Heart left ventricle (tissue), 16 donors: ENCODE measurements around the gene SUSD5. TPM values are rescaled to one million over a fixed set of nuclear protein-coding genes. Genes with fewer than 3 reads are reported as not detected.
"Not testable (repeated sequence)": the region's sequence is repeated elsewhere in the genome, so short reads cannot be mapped to it uniquely, and the experiment has no call there.

Source experiments
- ATAC-seq, 4 donors: fragments of 200-7000 bp; cut with Tn5 transposase; one replicate each; pipeline ENCODE4 v1.9.1; 2020 to 2022; ENCODE audit warnings: moderate library complexity in 4 of 4, mild to moderate bottlenecking in 3 of 4, moderate number of reproducible peaks in 1 of 4
- DNase-seq, 5 donors: peaks; one replicate each; pipeline ENCODE4 v3.0.0-alpha.2; 2020
- H3K27ac ChIP-seq, 12 donors: fragments of 200-600 bp; sonication (generic) in 4 of 12; one replicate each; pipeline versions ENCODE4 v1.5.0 to v1.8.0; 2016 to 2022; ENCODE audit warnings: mild to moderate bottlenecking in 2 of 12
- H3K27me3 ChIP-seq, 9 donors: fragments of 200-600 bp; sonication (generic) in 2 of 9; one replicate each; pipeline versions ENCODE4 v1.5.1 to v1.8.0; 2016 to 2022; ENCODE audit warnings: mild to moderate bottlenecking in 3 of 9
- H3K36me3 ChIP-seq, 9 donors: fragments of 200-600 bp; sonication (generic) in 2 of 9; one replicate each; pipeline versions ENCODE4 v1.5.0 to v1.8.0; 2018 to 2022; ENCODE audit warnings: mild to moderate bottlenecking in 2 of 9
- H3K4me1 ChIP-seq, 12 donors: fragments of 200-600 bp; sonication (generic) in 4 of 12; one replicate each; pipeline versions ENCODE4 v1.5.0 to v1.8.0; 2016 to 2022; ENCODE audit warnings: mild to moderate bottlenecking in 3 of 12
- H3K4me3 ChIP-seq, 12 donors: fragments of 200-600 bp; sonication (generic) in 4 of 12; one replicate each; pipeline versions ENCODE4 v1.5.0 to v1.8.0; 2017 to 2022; ENCODE audit warnings: mild to moderate bottlenecking in 9 of 12, moderate library complexity in 4 of 12
- H3K9me3 ChIP-seq, 12 donors: fragments of 200-600 bp; sonication (generic) in 4 of 12; one replicate each; pipeline versions ENCODE4 v1.5.0 to v1.8.0; 2016 to 2022; ENCODE audit warnings: mild to moderate bottlenecking in 1 of 12
- CTCF ChIP-seq, 12 donors: fragments of 200-600 bp; sonication (generic) in 4 of 12; IDR thresholded peaks; one replicate each; pipeline versions ENCODE4 v1.5.0 to v1.8.0; 2018 to 2022; ENCODE audit warnings: antibody characterized with exemption in 12 of 12, mild to moderate bottlenecking in 5 of 12
- POLR2A ChIP-seq, 2 donors: fragments of 450-650 bp; IDR thresholded peaks; one replicate each; pipeline ENCODE4 v1.6.1; 2017; ENCODE audit warnings: antibody characterized with exemption in 2 of 2, mild to moderate bottlenecking in 2 of 2, moderate library complexity in 2 of 2
- WGBS, 4 donors: extraction: QIAGEN DNeasy Blood & Tissue Kit in 2 of 4; methylation state at CpG; one replicate each; pipeline versions ENCODE4 v1.1.5 to v1.1.7; 2013 to 2018; 5-methylcytosine and 5-hydroxymethylcytosine counted together
- intact Hi-C, 10 donors: fragments of 100-400 bp; cut with DNase I; formaldehyde crosslinking; loops; one replicate each; pipeline versions ENCODE4 v1.11.1 to v1.14.2; 2022
- polyA plus RNA-seq, 2 donors: library from polyadenylated mRNA; stranded (reverse); fragments of 200-250 nt; gene quantifications; one replicate each; pipeline ENCODE4 v1.2.3, GENCODE V29; 2013
- total RNA-seq, 9 donors: library from RNA; depleted of rRNA in 2 of 9; stranded (reverse); fragments of >200 nt in 2 of 9; fragmentation: NEBNext Ultra II Directional in 3 of 9; extraction: Animal tissue kit (Norgen Biotek cat#: 25700) in 3 of 9; gene quantifications; one replicate each; pipeline versions ENCODE4 v1.1.0 to v1.2.4, GENCODE V29; 2016 to 2023
- donor health status: ischemic (EF 13 %, LVEDD 7.1; RV severe dilation, severe dysfunction).
- donor health status: healthy with polysubstance abuse.
- donor health status: DM: no; HTN: yes; CAD: no.
- donor health status: DM: no; HTN: no; CAD: no.
- donor health status: ischemic (EF 25% LVEDD 6.9; RV normal size, moderate dysfunction).
- donor health status: ischemic (EF 25% LVEDD 5.7; RV mildly dilated, moderate dysfunction).
- donor health status: healthy.
- donor health status: DM: yes; HTN: yes; CAD: no.
- donor health status: ischemic (EF 35%, LVEDD 5.7; RV mildly dilated, moderate dysfunction).
- donor health status: nonischemic (EF 11% LVEDD 7.7; RV severe dilation, severe dysfunction).
- donor health status: DM: yes; HTN: yes; CAD: no.
- donor health status: PGD.
- donor health status: ischemic (EF 29% LVEDD 5.4; RV normal size, mild dysfunction).
- donor health status: nonischemic (EF 23%, LVEDD 6.1; RV moderate dilation, normal function).

SUSD5 gene
- total and polyA plus RNA-seq, 11 donors = 0.49 to 20.3 (median 1.1) TPM

DNA sequence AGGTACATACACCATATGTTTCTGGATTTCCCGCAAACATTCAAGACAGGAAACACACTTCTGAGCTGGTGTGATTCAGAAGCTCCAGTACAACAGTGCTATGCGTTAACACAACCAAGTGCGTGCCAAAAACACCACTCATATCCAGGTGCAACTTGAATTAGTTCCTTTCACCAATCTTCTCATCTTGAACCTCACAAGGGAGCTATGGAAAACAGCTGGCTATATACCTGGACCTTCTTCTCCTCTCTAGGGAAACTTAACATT, 31.3 kb downstream of the SUSD5 start:
- no peaks in the 10 kb centered on the region for H3K4me1 ChIP-seq
- peaks cover 0 to 10% (median under 1%) of the 10 kb centered on the region in 12 donors for H3K9me3 ChIP-seq
- ATAC-seq (no peak), DNase-seq (no peak)
- H3K36me3 ChIP-seq = no peaks in the 10 kb centered on the region
- no peaks in the 10 kb centered on the region for H3K27me3 ChIP-seq
- no peak for TF ChIP-seq POLR2A (IDR thresholded peaks at IDR 0.05)
- TF ChIP-seq CTCF (IDR thresholded peaks at IDR 0.05) = no peak
- H3K4me3 ChIP-seq = no peak overlapping the region
- WGBS, 4 donors = 79 to 93% (median 84%) methylated on average over 3 of the region's 3 CpGs
- intact Hi-C loops = no loop called here
- no peak overlapping the region for H3K27ac ChIP-seq

DNA sequence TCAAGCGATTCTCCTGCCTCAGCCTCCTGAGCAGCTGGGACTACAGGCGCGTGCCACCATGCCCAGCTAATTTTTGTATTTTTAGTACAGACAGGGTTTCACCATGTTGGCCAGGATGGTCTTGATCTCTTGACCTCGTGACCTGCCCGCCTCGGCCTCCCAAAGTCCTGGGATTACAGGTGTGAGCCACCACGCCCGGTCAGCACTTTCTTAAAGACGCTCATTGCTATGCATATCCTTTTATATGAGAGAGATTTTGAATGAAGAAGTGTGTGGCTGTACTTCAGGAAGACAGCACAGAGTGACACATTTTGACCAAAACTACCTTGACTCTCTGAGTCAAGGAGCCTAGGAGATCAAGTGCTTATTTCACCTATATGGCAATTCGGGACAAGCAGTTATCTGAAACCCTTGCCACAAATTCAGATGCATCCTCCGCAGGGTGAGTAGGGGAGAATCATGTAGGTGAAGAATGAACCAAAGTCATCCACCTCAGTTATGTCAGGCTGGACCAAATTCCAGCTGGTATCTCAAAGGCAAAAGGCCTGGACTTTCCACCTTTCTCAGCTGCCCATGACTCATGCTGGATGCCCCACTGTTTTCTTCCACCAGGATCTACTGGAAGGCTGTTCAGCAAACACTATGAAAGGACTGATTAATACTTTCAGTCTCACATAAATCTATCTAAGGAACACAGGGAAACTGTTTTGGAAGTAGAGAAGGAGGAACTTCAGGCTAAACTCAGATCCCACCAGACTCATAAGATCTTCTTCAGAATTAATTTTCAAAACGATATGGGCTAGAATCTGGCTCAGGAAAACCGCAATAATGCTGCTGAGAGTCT, 31.9 kb downstream of the SUSD5 start:
- no peak overlapping the region for H3K4me3 ChIP-seq
- H3K36me3 ChIP-seq = no peaks in the 10 kb centered on the region
- no peak overlapping the region for H3K27ac ChIP-seq
- intact Hi-C loops = no loop called here
- DNase-seq = no peak
- no peaks in the 10 kb centered on the region for H3K27me3 ChIP-seq
- ATAC-seq = no peak
- TF ChIP-seq CTCF (IDR thresholded peaks at IDR 0.05) (no peak), POLR2A (IDR thresholded peaks at IDR 0.05) (no peak)
- H3K4me1 ChIP-seq = no peaks in the 10 kb centered on the region
- WGBS, 4 donors = 92 to 97% (median 93%) methylated on average over 13 of the region's 13 CpGs
- peaks cover 0 to 15% (median 2%) of the 10 kb centered on the region in 12 donors for H3K9me3 ChIP-seq

- 84 to 87% (median 85%) methylated on average over 2 of the region's 2 CpGs for WGBS, 4 donors
- no peak overlapping the region for H3K27ac ChIP-seq
- ATAC-seq (no peak), DNase-seq (no peak)
- intact Hi-C loops = no loop called here
- H3K36me3 ChIP-seq = no peaks in the 10 kb centered on the region
- H3K4me1 ChIP-seq = no peaks in the 10 kb centered on the region
- TF ChIP-seq CTCF (IDR thresholded peaks at IDR 0.05) = no peak
- no peak for TF ChIP-seq POLR2A (IDR thresholded peaks at IDR 0.05)
- no peak overlapping the region for H3K4me3 ChIP-seq
- H3K27me3 ChIP-seq = no peaks in the 10 kb centered on the region
- peaks cover 0 to 18% (median 2%) of the 10 kb centered on the region in 12 donors for H3K9me3 ChIP-seq
Measured at GRCh38 chr3:33184863-33185262, 33.7 kb downstream of the SUSD5 start.

DNA sequence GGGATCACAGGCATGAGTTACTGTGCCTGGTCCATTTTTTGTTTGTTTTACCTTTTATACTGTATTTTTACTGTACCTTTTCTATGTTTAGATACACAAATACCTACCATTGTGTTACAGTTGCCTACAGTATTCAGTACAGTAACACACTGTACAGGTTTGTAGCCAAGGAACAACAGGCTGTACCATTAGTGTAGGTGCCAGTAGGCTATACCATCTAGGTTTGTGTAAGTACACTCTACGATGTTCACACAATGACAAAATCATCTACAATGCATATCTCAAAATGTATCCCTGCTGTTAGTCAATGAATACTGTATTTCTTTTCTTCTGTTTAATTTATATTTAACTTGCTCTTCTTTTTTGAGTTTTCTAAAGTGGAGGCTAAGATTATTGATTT, 37.0 kb downstream of the SUSD5 start:
- peak in 1 of 4 donors; percentile 47 for ATAC-seq

GRCh38 chr3:33181229-33181628, 37.4 kb downstream of the SUSD5 start:
- no peak overlapping the region for H3K27ac ChIP-seq
- TF ChIP-seq CTCF (IDR thresholded peaks at IDR 0.05) (no peak), POLR2A (IDR thresholded peaks at IDR 0.05) (no peak)
- H3K36me3 ChIP-seq = no peaks in the 10 kb centered on the region
- H3K4me1 ChIP-seq = no peaks in the 10 kb centered on the region
- no peaks in the 10 kb centered on the region for H3K27me3 ChIP-seq
- DNase-seq (no peak), ATAC-seq (no peak)
- 79 to 92% (median 84%) methylated on average over 5 of the region's 5 CpGs for WGBS, 4 donors
- H3K9me3 ChIP-seq = peaks cover 0 to 39% (median 11%) of the 10 kb centered on the region in 12 donors
- intact Hi-C loops = no loop called here
- H3K4me3 ChIP-seq = no peak overlapping the region

More for the DNA sequence above, 37.0 kb downstream of the SUSD5 start:
- DNase-seq, H3K4me3 ChIP-seq, H3K4me1 ChIP-seq, intact Hi-C loops, H3K27ac ChIP-seq, H3K36me3 ChIP-seq, H3K27me3 ChIP-seq: not testable (repeated sequence)
- peaks cover 0 to 39% (median 11%) of the 10 kb centered on the region in 12 donors for H3K9me3 ChIP-seq
- WGBS, 4 donors = 90 to 100% (median 94%) methylated on average over 1 of the region's 1 CpG
